Measurements from ENCODE around the gene TAS2R16. TPM values are rescaled to one million over a fixed set of nuclear protein-coding genes. Genes with fewer than 3 reads are reported as not detected.

The TAS2R16 gene
- total RNA-seq, 1 experiment from 2014 or later = not detected

Other genes with a start within 250 kb of the TAS2R16 start
- 7.5 TPM for gene CADPS2, start 109.2 kb downstream of the TAS2R16 start, total RNA-seq (2021; ENCODE audit: unreplicated experiment)
- gene SLC13A1, start 204.3 kb upstream of the TAS2R16 start, total RNA-seq (2021; ENCODE audit: unreplicated experiment) = not detected

All from HCT116 (cell line).